Naive thymus-derived CD4-positive, alpha-beta T cell (primary cell): ENCODE data around the gene SHB. TPM values are rescaled to one million over a fixed set of nuclear protein-coding genes. Genes with fewer than 3 reads are reported as not detected.

Experiments
- ATAC-seq: fragments of 150-1000 bp; cut with Tn5 transposase; 2 replicates; pipeline ENCODE4 v1.10.0; 2021; ENCODE audit warnings: mild to moderate bottlenecking, moderate library complexity
- CTCF ChIA-PET: fragments of 350-600 bp; sonication (Branson Sonifier 250); formaldehyde crosslinking; loops from one replicate; lab custom pipeline; 2021; ENCODE audit warnings: antibody characterized with exemption; lab: Charles Lee
- POLR2A ChIA-PET: fragments of 350-600 bp; sonication (Branson Sonifier 250); formaldehyde crosslinking; loops from one replicate; lab custom pipeline; 2021; ENCODE audit warnings: antibody characterized with exemption, inconsistent platforms; lab: Charles Lee
- DNase-seq, 9 donors: peaks; one replicate each; pipeline versions ENCODE4 v3.0.0 to v3.0.0-alpha.2; 2020 to 2022; ENCODE audit warnings: mixed read lengths in 1 of 9
- H3K27ac ChIP-seq: one replicate; pipeline ENCODE4 v1.7.0; 2013; ENCODE audit warnings: mild to moderate bottlenecking, low read depth, low read length, moderate library complexity
- H3K27me3 ChIP-seq, 2 donors: one replicate each; pipeline ENCODE4 v1.7.0; 2013; ENCODE audit warnings: low read length in 2 of 2, mild to moderate bottlenecking in 2 of 2, moderate library complexity in 2 of 2; ENCODE audit not compliant: control insufficient read depth in 2 of 2, insufficient read depth in 2 of 2
- H3K36me3 ChIP-seq, 3 experiments: 1 replicate in 2 of 3; 2 replicates in 1 of 3; pipeline ENCODE4 v1.7.0; 2013; ENCODE audit warnings: low read length in 3 of 3, mild to moderate bottlenecking in 3 of 3, moderate library complexity in 1 of 3; ENCODE audit not compliant: insufficient read depth in 3 of 3, control insufficient read depth in 2 of 3
- H3K4me1 ChIP-seq, 2 donors: one replicate each; pipeline ENCODE4 v1.7.0; 2013; ENCODE audit warnings: low read length in 2 of 2, mild to moderate bottlenecking in 2 of 2, moderate library complexity in 1 of 2; ENCODE audit not compliant: control insufficient read depth in 2 of 2, insufficient read depth in 2 of 2
- H3K4me3 ChIP-seq: 2 replicates; pipeline ENCODE4 v1.7.0; 2013; ENCODE audit warnings: mild to moderate bottlenecking, low read length
- H3K9me3 ChIP-seq, 3 experiments: 1 replicate in 2 of 3; 2 replicates in 1 of 3; pipeline ENCODE4 v1.7.0; 2013; ENCODE audit warnings: low read length in 3 of 3; ENCODE audit not compliant: control insufficient read depth in 2 of 3
- H3K27ac Mint-ChIP-seq, 9 donors: one replicate each; pipeline ENCODE4 v1.8.0; 2020 to 2022; ENCODE audit warnings: mixed read lengths in 9 of 9, mild to moderate bottlenecking in 8 of 9, moderate library complexity in 5 of 9, inconsistent platforms in 2 of 9
- H3K27me3 Mint-ChIP-seq, 5 donors: one replicate each; pipeline ENCODE4 v1.8.0; 2021 to 2022; ENCODE audit warnings: mixed read lengths in 5 of 5, mild to moderate bottlenecking in 1 of 5
- H3K36me3 Mint-ChIP-seq, 5 donors: one replicate each; pipeline ENCODE4 v1.8.0; 2020 to 2022; ENCODE audit warnings: mixed read lengths in 5 of 5, mild to moderate bottlenecking in 3 of 5, inconsistent platforms in 1 of 5
- H3K4me1 Mint-ChIP-seq, 7 donors: one replicate each; pipeline ENCODE4 v1.8.0; 2020 to 2022; ENCODE audit warnings: mixed read lengths in 7 of 7, mild to moderate bottlenecking in 3 of 7, inconsistent platforms in 1 of 7
- H3K4me3 Mint-ChIP-seq, 10 donors: one replicate each; pipeline ENCODE4 v1.8.0; 2020 to 2022; ENCODE audit warnings: mild to moderate bottlenecking in 10 of 10, mixed read lengths in 10 of 10, moderate library complexity in 6 of 10, inconsistent platforms in 2 of 10
- H3K9me3 Mint-ChIP-seq, 11 donors: one replicate each; pipeline ENCODE4 v1.8.0; 2020 to 2022; ENCODE audit warnings: mixed read lengths in 11 of 11, mild to moderate bottlenecking in 4 of 11, inconsistent platforms in 1 of 11, moderate library complexity in 1 of 11
- intact Hi-C, 2 donors: fragments of 100-400 bp; cut with micrococcal nuclease; formaldehyde crosslinking; loops; one replicate each; pipeline ENCODE4 v1.15.1; 2023
- polyA plus RNA-seq, 2 donors: library from polyadenylated mRNA; unstranded; fragments of 300-500 nt; fragmentation: Illumina TruSeq; gene quantifications; one replicate each; pipeline ENCODE4 v1.2.3, GENCODE V29; 2021
- total RNA-seq, 6 experiments: library from RNA in 5 of 6; stranded (reverse) in 5 of 6; gene quantifications; 1 replicate in 5 of 6; 2 replicates in 1 of 6; pipeline ENCODE4 v1.2.3 and lab custom pipeline; 2021 to 2026

Gene SHB
- total and polyA plus RNA-seq, 7 experiments from 2014 or later = 0.15 to 2.0 (median 0.68) TPM

GRCh38 chr9:38003230-38003629, 65.8 kb downstream of the SHB start:
- H3K36me3 ChIP-seq = no peaks in the 10 kb centered on the region
- DNase-seq (peak in 1 of 9 donors; percentile 30), ATAC-seq (peak; percentile 23)
- peak overlapping the region in 1 of 10 donors; percentile 26 for H3K4me3 Mint-ChIP-seq
- intact Hi-C loops = no loop called here
- no peaks in the 10 kb centered on the region for H3K9me3 ChIP-seq
- no peak overlapping the region for H3K27ac ChIP-seq
- no peaks in the 10 kb centered on the region for H3K9me3 Mint-ChIP-seq
- peaks cover 0 to 29% (median 4%) of the 10 kb centered on the region in 7 donors for H3K4me1 Mint-ChIP-seq
- no peaks in the 10 kb centered on the region for H3K4me1 ChIP-seq
- no peak overlapping the region for H3K4me3 ChIP-seq
- H3K36me3 Mint-ChIP-seq = peaks cover 0 to 3% (median 0%) of the 10 kb centered on the region in 5 donors
- POLR2A ChIA-PET = no interaction called here
- no peaks in the 10 kb centered on the region for H3K27me3 ChIP-seq
- peak overlapping the region in 1 of 9 donors; percentile 68 for H3K27ac Mint-ChIP-seq
- CTCF ChIA-PET = no interaction called here
- no peaks in the 10 kb centered on the region for H3K27me3 Mint-ChIP-seq

- Mint-ChIP-seq H3K27ac (peak overlapping the region in 1 of 9 donors; percentile 25), H3K27me3 (no peaks in the 10 kb centered on the region), H3K4me3 (no peak overlapping the region), H3K9me3 (no peaks in the 10 kb centered on the region), H3K4me1 (peaks cover 0 to 20% (median 0%) of the 10 kb centered on the region in 7 donors), H3K36me3 (peaks cover 0 to 3% (median 0%) of the 10 kb centered on the region in 5 donors)
- Histone ChIP-seq H3K4me3 (no peak overlapping the region), H3K9me3 (no peaks in the 10 kb centered on the region), H3K36me3 (no peaks in the 10 kb centered on the region), H3K27me3 (no peaks in the 10 kb centered on the region), H3K4me1 (no peaks in the 10 kb centered on the region), H3K27ac (no peak overlapping the region)
- ChIA-PET CTCF (no interaction called here), POLR2A (no interaction called here)
- ATAC-seq (no peak), DNase-seq (no peak)
- intact Hi-C loops = no loop called here
Measured at GRCh38 chr9:38001430-38001829, 67.6 kb downstream of the SHB start.

GRCh38 chr9:38000735-38001134, 68.3 kb downstream of the SHB start:
- Mint-ChIP-seq H3K27me3 (no peaks in the 10 kb centered on the region), H3K27ac (no peak overlapping the region), H3K4me3 (no peak overlapping the region), H3K4me1 (peaks cover 0 to 17% (median 0%) of the 10 kb centered on the region in 7 donors), H3K36me3 (peaks cover 0 to 3% (median 0%) of the 10 kb centered on the region in 5 donors), H3K9me3 (no peaks in the 10 kb centered on the region)
- no peak for ATAC-seq
- no peaks in the 10 kb centered on the region for H3K27me3 ChIP-seq
- no peak overlapping the region for H3K4me3 ChIP-seq
- no peaks in the 10 kb centered on the region for H3K36me3 ChIP-seq
- no peak for DNase-seq
- POLR2A ChIA-PET = no interaction called here
- CTCF ChIA-PET = no interaction called here
- intact Hi-C loops = no loop called here
- H3K27ac ChIP-seq = no peak overlapping the region
- H3K9me3 ChIP-seq = no peaks in the 10 kb centered on the region
- H3K4me1 ChIP-seq = no peaks in the 10 kb centered on the region

GRCh38 chr9:38000332-38000731, 68.7 kb downstream of the SHB start:
- Mint-ChIP-seq H3K27ac (no peak overlapping the region), H3K4me1 (peaks cover 0 to 20% (median 0%) of the 10 kb centered on the region in 7 donors), H3K9me3 (no peaks in the 10 kb centered on the region), H3K27me3 (no peaks in the 10 kb centered on the region), H3K36me3 (peaks cover 0 to 3% (median 0%) of the 10 kb centered on the region in 5 donors), H3K4me3 (no peak overlapping the region)
- no peaks in the 10 kb centered on the region for H3K9me3 ChIP-seq
- CTCF ChIA-PET = no interaction called here
- DNase-seq (no peak), ATAC-seq (no peak)
- no peaks in the 10 kb centered on the region for H3K4me1 ChIP-seq
- no peaks in the 10 kb centered on the region for H3K27me3 ChIP-seq
- POLR2A ChIA-PET = no interaction called here
- H3K36me3 ChIP-seq = no peaks in the 10 kb centered on the region
- no peak overlapping the region for H3K27ac ChIP-seq
- intact Hi-C loops = no loop called here
- no peak overlapping the region for H3K4me3 ChIP-seq

- Histone ChIP-seq H3K4me3 (no peak overlapping the region), H3K9me3 (no peaks in the 10 kb centered on the region), H3K36me3 (no peaks in the 10 kb centered on the region), H3K27me3 (no peaks in the 10 kb centered on the region), H3K27ac (no peak overlapping the region), H3K4me1 (no peaks in the 10 kb centered on the region)
- no peaks in the 10 kb centered on the region for H3K27me3 Mint-ChIP-seq
- peaks cover 0 to 3% (median 0%) of the 10 kb centered on the region in 5 donors for H3K36me3 Mint-ChIP-seq
- ChIA-PET CTCF (no interaction called here), POLR2A (no interaction called here)
- peaks cover 0 to 21% (median 4%) of the 10 kb centered on the region in 7 donors for H3K4me1 Mint-ChIP-seq
- no peak overlapping the region for H3K27ac Mint-ChIP-seq
- no peaks in the 10 kb centered on the region for H3K9me3 Mint-ChIP-seq
- intact Hi-C loops = no loop called here
- ATAC-seq = no peak
- H3K4me3 Mint-ChIP-seq = no peak overlapping the region
- no peak for DNase-seq
Measured at GRCh38 chr9:37999588-38000189, 69.3 kb downstream of the SHB start.

DNA sequence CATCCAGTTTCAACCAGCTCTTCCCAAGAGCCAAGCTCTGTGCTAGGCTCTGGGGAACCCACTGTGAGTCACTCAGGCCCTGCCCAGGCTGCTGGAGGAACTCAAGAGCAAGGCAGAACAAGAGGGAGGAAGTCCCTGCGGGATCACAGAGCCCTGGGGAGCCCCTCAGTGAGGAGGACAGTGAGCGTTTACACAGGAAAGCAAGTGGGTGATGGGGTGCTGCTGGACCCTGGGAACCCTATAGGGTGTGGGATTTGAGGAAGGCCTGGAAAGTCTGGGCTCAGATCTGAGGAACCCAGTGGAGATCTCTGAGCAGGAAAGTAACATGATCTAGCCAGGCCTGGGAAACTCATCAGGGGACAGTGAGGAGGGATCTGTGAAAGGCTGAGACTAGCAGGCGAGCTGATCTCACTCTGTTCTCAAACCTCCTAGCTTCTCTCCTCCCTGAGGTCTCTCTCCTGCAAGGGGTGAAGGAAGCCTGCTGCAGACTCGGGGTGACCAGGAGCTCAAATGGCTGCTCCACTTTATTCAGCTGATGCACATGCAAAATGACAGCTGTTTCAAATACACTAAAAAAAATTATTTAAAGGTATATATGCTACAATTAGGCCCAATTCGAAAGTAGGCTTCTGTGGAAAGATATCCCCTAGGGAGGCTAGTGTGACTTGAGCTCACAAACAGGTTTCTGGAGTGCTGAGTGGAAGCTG, 70.0 kb downstream of the SHB start:
- ChIA-PET POLR2A (no interaction called here), CTCF (interaction anchor here (0.7 kb wide), 1 partner anchor 70 kb away, joined by 3 read pairs; the partner anchor contains the start of gene SHB)
- intact Hi-C loops = no loop called here
- H3K27me3 ChIP-seq = no peaks in the 10 kb centered on the region
- H3K36me3 ChIP-seq = no peaks in the 10 kb centered on the region
- H3K4me3 ChIP-seq = no peak overlapping the region
- no peak overlapping the region for H3K27ac ChIP-seq
- DNase-seq = no peak
- H3K4me3 Mint-ChIP-seq = no peak overlapping the region
- ATAC-seq = peak; percentile 50
- peaks cover 0 to 3% (median 0%) of the 10 kb centered on the region in 5 donors for H3K36me3 Mint-ChIP-seq
- H3K27me3 Mint-ChIP-seq = no peaks in the 10 kb centered on the region
- H3K9me3 ChIP-seq = no peaks in the 10 kb centered on the region
- no peaks in the 10 kb centered on the region for H3K4me1 ChIP-seq
- peaks cover 0 to 25% (median 8%) of the 10 kb centered on the region in 7 donors for H3K4me1 Mint-ChIP-seq
- H3K9me3 Mint-ChIP-seq = no peaks in the 10 kb centered on the region
- no peak overlapping the region for H3K27ac Mint-ChIP-seq
